Erythroblast (primary cell): ENCODE measurements around the gene MAS1L.

Experiments used
- GATA1 ChIP-seq: IDR thresholded peaks from 2 replicates; pipeline ENCODE4 v1.6.1; 2011; ENCODE audit warnings: low read depth, mild to moderate bottlenecking, control low read depth, low read length, moderate library complexity
- POLR2A ChIP-seq: IDR thresholded peaks from 2 replicates; pipeline ENCODE4 v1.6.1; 2011; ENCODE audit warnings: mild to moderate bottlenecking, low read length

GRCh38 chr6:29532320-29532951, 44.7 kb upstream of the MAS1L start:
- TF ChIP-seq POLR2A, result no peak
- TF ChIP-seq GATA1, result no peak
